SK-N-SH (cell line): ENCODE data around the gene ALKBH6. TPM values are rescaled to one million over a fixed set of nuclear protein-coding genes. Genes with fewer than 3 reads are reported as not detected.

ENCODE experiments used
- EP300 ChIP-seq, 2 experiments: IDR thresholded peaks; 2 replicates each; pipeline versions ENCODE4 v1.4.0 to v1.6.1; 2012; ENCODE audit warnings: borderline replicate concordance in 1 of 2, low read depth in 1 of 2, low read length in 1 of 2
- EZH2phosphoT487 ChIP-seq: fragments of 200-600 bp; sonication (generic); IDR thresholded peaks from 2 replicates; pipeline ENCODE4 v1.6.1; 2017; ENCODE audit warnings: low read depth, mixed run types, mild to moderate bottlenecking, antibody characterized with exemption, moderate library complexity, borderline replicate concordance
- FOSL2 ChIP-seq: IDR thresholded peaks from 2 replicates; pipeline ENCODE4 v1.4.0; 2012; ENCODE audit warnings: low read depth, mild to moderate bottlenecking, moderate library complexity, borderline replicate concordance
- FOXJ3 ChIP-seq: sonication (generic); formaldehyde crosslinking; IDR thresholded peaks from 2 replicates; pipeline ENCODE4 v1.5.1; 2020; ENCODE audit warnings: mild to moderate bottlenecking, missing genetic modification reagents
- FOXM1 ChIP-seq: IDR thresholded peaks from 2 replicates; pipeline ENCODE4 v1.4.0; 2012; ENCODE audit warnings: low read depth, mild to moderate bottlenecking
- GABPA ChIP-seq: IDR thresholded peaks from 2 replicates; pipeline ENCODE4 v1.4.0; 2012; ENCODE audit warnings: low read depth, mild to moderate bottlenecking
- GATA2 ChIP-seq: sonication (generic); formaldehyde crosslinking; IDR thresholded peaks from 2 replicates; pipeline ENCODE4 v1.5.0; 2020; ENCODE audit warnings: mild to moderate bottlenecking, missing genetic modification reagents
- IRF3 ChIP-seq: fragments of 150-350 bp; IDR thresholded peaks from 2 replicates; pipeline ENCODE4 v1.6.1; 2016; ENCODE audit warnings: mild to moderate bottlenecking, low read depth, low read length
- JUND ChIP-seq: IDR thresholded peaks from 2 replicates; pipeline ENCODE4 v1.4.0; 2012
- MAX ChIP-seq: IDR thresholded peaks from 2 replicates; pipeline ENCODE4 v1.4.0; 2012; ENCODE audit warnings: low read depth
- MEF2A ChIP-seq: IDR thresholded peaks from 2 replicates; pipeline ENCODE4 v1.4.0; 2012; ENCODE audit warnings: low read depth, borderline replicate concordance
- MXI1 ChIP-seq: IDR thresholded peaks from 2 replicates; pipeline ENCODE4 v1.6.1; 2012; ENCODE audit warnings: mild to moderate bottlenecking, low read depth, low read length, improper control_type of control experiment
- NFIC ChIP-seq: IDR thresholded peaks from 2 replicates; pipeline ENCODE4 v1.4.0; 2012; ENCODE audit warnings: borderline replicate concordance
- NRF1 ChIP-seq: IDR thresholded peaks from 2 replicates; pipeline ENCODE4 v1.6.1; 2012; ENCODE audit warnings: low read depth, mild to moderate bottlenecking, low read length
- PBX3 ChIP-seq: IDR thresholded peaks from 2 replicates; pipeline ENCODE4; 2012
- RAD21 ChIP-seq: IDR thresholded peaks from 2 replicates; pipeline ENCODE4 v1.6.1; 2012; ENCODE audit warnings: mild to moderate bottlenecking, low read length
- RXRA ChIP-seq: IDR thresholded peaks from 2 replicates; pipeline ENCODE4 v1.4.0; 2012; ENCODE audit warnings: low read depth, mild to moderate bottlenecking, borderline replicate concordance
- SIN3A ChIP-seq: IDR thresholded peaks from 2 replicates; pipeline ENCODE4 v1.6.1; 2012; ENCODE audit warnings: low read depth, mild to moderate bottlenecking, low read length, moderate library complexity, borderline replicate concordance
- SMC3 ChIP-seq: IDR thresholded peaks from 2 replicates; pipeline ENCODE4 v1.6.1; 2012; ENCODE audit warnings: low read depth, low read length, improper control_type of control experiment
- TAF1 ChIP-seq: IDR thresholded peaks from 2 replicates; pipeline ENCODE4 v1.6.1; 2012; ENCODE audit warnings: low read depth, mild to moderate bottlenecking, low read length, moderate library complexity, borderline replicate concordance
- TEAD4 ChIP-seq: IDR thresholded peaks from 2 replicates; pipeline ENCODE4 v1.4.0; 2012; ENCODE audit warnings: mild to moderate bottlenecking, borderline replicate concordance; ENCODE audit not compliant: insufficient read depth
- USF2 ChIP-seq: fragments of 150-350 bp; IDR thresholded peaks from 2 replicates; pipeline ENCODE4 v1.6.1; 2017; ENCODE audit warnings: antibody characterized with exemption, low read length, low read depth, borderline replicate concordance
- YY1 ChIP-seq: IDR thresholded peaks from 2 replicates; pipeline ENCODE4 v1.4.0; 2012; ENCODE audit warnings: low read depth, mild to moderate bottlenecking
- ZBTB33 ChIP-seq: IDR thresholded peaks from 2 replicates; pipeline ENCODE4 v1.4.0; 2012; ENCODE audit warnings: low read depth, borderline replicate concordance
- polyA plus RNA-seq, 3 experiments: library from polyadenylated mRNA; depleted of rRNA; stranded (reverse); fragments of >200 nt; gene quantifications; 2 replicates each; pipeline ENCODE4 v1.2.3, GENCODE V29; 2012

ALKBH6 gene
- polyA plus RNA-seq, 1 of the 3 experiments (the other 2 are of a cell fraction) = 29.9 TPM

GRCh38 chr19:35995048-35995993 lies 18.7 kb downstream of the ALKBH6 start, which contains the start of gene SDHAF1 (continued):
- no peak for TF ChIP-seq MEF2A
- no peak for TF ChIP-seq SMC3
- peak; percentile 43; the same call in 1 of the 2 replicates for TF ChIP-seq TAF1
- no peak for TF ChIP-seq FOXM1
- TF ChIP-seq USF2 = no peak
- TF ChIP-seq SIN3A = 0 out of 2 replicates have a peak, but pooled peaks have one; percentile 37
- TF ChIP-seq TEAD4 = no peak
- TF ChIP-seq RAD21 = no peak
- TF ChIP-seq YY1 = no peak
- TF ChIP-seq IRF3 = no peak
- peak; percentile 84 for TF ChIP-seq MXI1
- no peak; the same call in none of the 2 replicates for TF ChIP-seq MAX
- TF ChIP-seq FOSL2 = no peak
- no peak for TF ChIP-seq EP300 (IDR thresholded peaks at IDR 0.05; ENCODE audit: borderline replicate concordance in 1 of 2, low read depth in 1 of 2, low read length in 1 of 2)
- TF ChIP-seq RXRA = no peak
- TF ChIP-seq PBX3 = peak; percentile 72
- TF ChIP-seq GABPA = peak; percentile 91
- no peak for TF ChIP-seq FOXJ3 (CRISPR knock-in tag)
- TF ChIP-seq NRF1 = no peak
- TF ChIP-seq EZH2phosphoT487 = no peak
- no peak for TF ChIP-seq ZBTB33
- no peak for TF ChIP-seq JUND
- TF ChIP-seq GATA2 (CRISPR knock-in tag) = no peak
- no peak for TF ChIP-seq NFIC
